ENCODE measurements around the gene DRAXIN. TPM values are rescaled to one million over a fixed set of nuclear protein-coding genes. Genes with fewer than 3 reads are reported as not detected.

Gene DRAXIN
- total RNA-seq, 2 experiments from 2014 or later = 0.15 to 0.19 TPM

- no peaks in the 10 kb centered on the region for H3K9me2 ChIP-seq (ENCODE audit: insufficient read depth, low read length)
- DNase-seq (ENCODE audit: low spot score) = no peak
- H4K20me1 ChIP-seq (ENCODE audit: insufficient read depth, low read length) = no peaks in the 10 kb centered on the region
- no peak overlapping the region for H3K4me3 ChIP-seq (ENCODE audit: low read depth, low read length, poor library complexity, severe bottlenecking)
- TF ChIP-seq, protein P1, sequence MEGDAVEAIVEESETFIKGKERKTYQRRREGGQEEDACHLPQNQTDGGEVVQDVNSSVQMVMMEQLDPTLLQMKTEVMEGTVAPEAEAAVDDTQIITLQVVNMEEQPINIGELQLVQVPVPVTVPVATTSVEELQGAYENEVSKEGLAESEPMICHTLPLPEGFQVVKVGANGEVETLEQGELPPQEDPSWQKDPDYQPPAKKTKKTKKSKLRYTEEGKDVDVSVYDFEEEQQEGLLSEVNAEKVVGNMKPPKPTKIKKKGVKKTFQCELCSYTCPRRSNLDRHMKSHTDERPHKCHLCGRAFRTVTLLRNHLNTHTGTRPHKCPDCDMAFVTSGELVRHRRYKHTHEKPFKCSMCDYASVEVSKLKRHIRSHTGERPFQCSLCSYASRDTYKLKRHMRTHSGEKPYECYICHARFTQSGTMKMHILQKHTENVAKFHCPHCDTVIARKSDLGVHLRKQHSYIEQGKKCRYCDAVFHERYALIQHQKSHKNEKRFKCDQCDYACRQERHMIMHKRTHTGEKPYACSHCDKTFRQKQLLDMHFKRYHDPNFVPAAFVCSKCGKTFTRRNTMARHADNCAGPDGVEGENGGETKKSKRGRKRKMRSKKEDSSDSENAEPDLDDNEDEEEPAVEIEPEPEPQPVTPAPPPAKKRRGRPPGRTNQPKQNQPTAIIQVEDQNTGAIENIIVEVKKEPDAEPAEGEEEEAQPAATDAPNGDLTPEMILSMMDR (conservative IDR thresholded peaks at IDR 0.05; ENCODE audit: low read length) = no peak
- no peak for TF ChIP-seq EZH2phosphoT487 (IDR thresholded peaks at IDR 0.05; ENCODE audit: borderline replicate concordance, low read depth, low read length)
- POLR2A ChIA-PET = no interaction called here
- no peaks in the 10 kb centered on the region for H3K36me3 ChIP-seq (ENCODE audit: insufficient read depth, low read length)
- no peaks in the 10 kb centered on the region for H3K9me3 ChIP-seq (ENCODE audit: low read length)
- no peak overlapping the region for H3K27ac ChIP-seq (ENCODE audit: low read depth, low read length, poor library complexity, severe bottlenecking)
- CTCF ChIA-PET (ENCODE audit: unreplicated experiment) = no interaction called here
- H3K4me1 ChIP-seq (ENCODE audit: insufficient read depth, low read length, poor library complexity, severe bottlenecking) = no peaks in the 10 kb centered on the region
- intact Hi-C loops (cut with micrococcal nuclease; ENCODE audit: unreplicated experiment) = no loop called here
- H3K4me2 ChIP-seq (ENCODE audit: low read length) = no peak overlapping the region
- no peaks in the 10 kb centered on the region for H3K79me2 ChIP-seq (ENCODE audit: insufficient read depth, low read depth, low read length)
- H2AFZ ChIP-seq (ENCODE audit: low read length) = no peak overlapping the region
- BruUV-seq (replicated peaks) = no TSS peak
Measured at GRCh38 chr1:11701551-11701961, 10.0 kb downstream of the DRAXIN start.

DNA sequence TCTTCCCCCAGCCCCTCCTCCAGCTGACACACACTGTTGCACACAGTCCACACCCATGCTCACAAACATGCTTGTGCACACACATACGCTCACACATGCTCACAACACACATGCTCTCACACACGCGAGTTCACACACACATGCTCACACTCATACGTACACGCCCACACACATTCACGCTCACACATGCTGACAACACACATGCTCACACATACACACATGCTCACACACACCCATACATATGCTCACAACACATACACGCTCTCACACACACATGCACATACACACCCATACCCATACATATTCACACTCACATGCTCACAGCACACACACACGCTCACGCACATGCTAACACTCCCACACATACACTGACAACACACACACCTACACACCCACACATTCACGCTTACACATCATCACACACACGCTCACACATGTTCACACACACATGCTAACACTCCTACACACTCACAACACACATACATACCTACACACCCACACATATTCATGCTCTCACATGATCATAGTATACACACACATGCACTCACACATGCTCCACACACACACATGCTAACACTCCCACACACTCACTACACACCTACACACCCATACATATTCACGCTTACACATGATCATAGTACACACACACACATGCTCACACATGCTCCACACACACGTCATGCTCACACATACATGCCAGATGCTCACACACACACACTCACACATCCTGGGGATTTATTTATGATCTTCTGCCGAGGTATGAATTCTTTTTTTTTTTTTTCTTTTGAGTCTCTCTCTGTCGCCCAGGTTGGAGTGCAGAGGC, 10.7 kb downstream of the DRAXIN start:
- no TSS peak for BruUV-seq (replicated peaks)
- Histone ChIP-seq H4K20me1 (ENCODE audit: insufficient read depth, low read length) (no peaks in the 10 kb centered on the region), H3K27ac (ENCODE audit: low read depth, low read length, poor library complexity, severe bottlenecking) (no peak overlapping the region), H3K4me1 (ENCODE audit: insufficient read depth, low read length, poor library complexity, severe bottlenecking) (no peaks in the 10 kb centered on the region), H3K9me3 (ENCODE audit: low read length) (no peaks in the 10 kb centered on the region), H3K36me3 (ENCODE audit: insufficient read depth, low read length) (no peaks in the 10 kb centered on the region), H3K9me2 (ENCODE audit: insufficient read depth, low read length) (no peaks in the 10 kb centered on the region), H2AFZ (ENCODE audit: low read length) (no peak overlapping the region), H3K4me3 (ENCODE audit: low read depth, low read length, poor library complexity, severe bottlenecking) (no peak overlapping the region), H3K4me2 (ENCODE audit: low read length) (no peak overlapping the region), H3K79me2 (ENCODE audit: insufficient read depth, low read depth, low read length) (no peaks in the 10 kb centered on the region)
- intact Hi-C loops (cut with micrococcal nuclease; ENCODE audit: unreplicated experiment) = no loop called here
- no peak for DNase-seq (ENCODE audit: low spot score)
- TF ChIP-seq, protein P1 (conservative IDR thresholded peaks at IDR 0.05; ENCODE audit: low read length) = no peak
- TF ChIP-seq EZH2phosphoT487 (IDR thresholded peaks at IDR 0.05; ENCODE audit: borderline replicate concordance, low read depth, low read length) = no peak
- ChIA-PET POLR2A (no interaction called here), CTCF (ENCODE audit: unreplicated experiment) (no interaction called here)

Measured in OCI-LY7 (cell line).